HepG2 (cell line): ENCODE results near the gene ARHGEF10L. TPM values are rescaled to one million over a fixed set of nuclear protein-coding genes. Genes with fewer than 3 reads are reported as not detected.

ENCODE experiments used
- ATAC-seq: fragments of 200-7000 bp; cut with Tn5 transposase; 3 replicates; pipeline ENCODE4 v1.9.1; 2020; ENCODE audit warnings: mild to moderate bottlenecking, moderate library complexity
- BruUV-seq: library from RNA; stranded (reverse); fragments of 400-500 nt; replicated peaks from 2 replicates; lab custom pipeline; 2021; lab: Mats Ljungman, UMichigan
- CTCF ChIA-PET: fragments of 300-600 bp; formaldehyde crosslinking; extraction: SDS; loops from one replicate; lab custom pipeline; 2021; ENCODE audit warnings: low total read pairs, inconsistent platforms, low intra/inter-chr PET ratio; lab: Yijun Ruan, JAX
- POLR2A ChIA-PET: fragments of 350-600 bp; sonication (Branson Sonifier 250); formaldehyde crosslinking; loops from one replicate; lab custom pipeline; 2020; ENCODE audit warnings: antibody characterized with exemption, inconsistent platforms; lab: Yijun Ruan, JAX
- DNase-seq: peaks from one replicate; pipeline ENCODE4 v3.0.0-alpha.2; 2015; ENCODE audit warnings: low spot score
- FAIRE-seq: peaks from 3 replicates; lab custom pipeline; 2011; peaks lifted over from hg19 to GRCh38; lab: Jason Lieb, UNC
- H2AFZ ChIP-seq: one replicate; pipeline ENCODE4 v1.6.1; 2011; ENCODE audit warnings: low read length, inconsistent platforms
- H3K27ac ChIP-seq: fragments of 300-600 bp; 3 replicates; pipeline ENCODE4 v1.8.0; 2011; ENCODE audit warnings: mixed run types, mild to moderate bottlenecking, mixed read lengths, low read length, inconsistent platforms; ENCODE audit not compliant: insufficient read depth; ENCODE audit errors: extremely low read length
- H3K27me3 ChIP-seq, 2 experiments: fragments of 200-600 bp in 1 of 2; 2 replicates in 1 of 2; 3 replicates in 1 of 2; pipeline versions ENCODE4 v1.6.0 to v1.8.0; 2011; ENCODE audit warnings: low read length in 2 of 2, mild to moderate bottlenecking in 2 of 2, moderate library complexity in 2 of 2, inconsistent platforms in 1 of 2; ENCODE audit not compliant: insufficient read depth in 2 of 2, control insufficient read depth in 1 of 2
- H3K36me3 ChIP-seq, 2 experiments: fragments of 200-600 bp in 1 of 2; replicated peaks in 1 of 2; 2 replicates in 1 of 2; 3 replicates in 1 of 2; pipeline versions ENCODE4 v1.5.1 to v1.8.0; 2011; ENCODE audit warnings: low read length in 2 of 2, inconsistent platforms in 1 of 2; ENCODE audit not compliant: insufficient read depth in 2 of 2, control insufficient read depth in 1 of 2
- H3K4me1 ChIP-seq: 2 replicates; pipeline ENCODE4 v1.5.1; 2012; ENCODE audit warnings: low read length, inconsistent platforms; ENCODE audit not compliant: insufficient read depth
- H3K4me2 ChIP-seq: 2 replicates; pipeline ENCODE4 v1.6.0; 2011; ENCODE audit warnings: low read depth, low read length, inconsistent platforms
- H3K4me3 ChIP-seq, 3 experiments: fragments of 200-600 bp in 1 of 3; sonication (generic), shearing (Covaris generic) in 1 of 3; replicated peaks in 1 of 3; 2 replicates each; pipeline ENCODE4 v1.5.1; 2011 to 2016; ENCODE audit warnings: low read length in 3 of 3, inconsistent platforms in 2 of 3, low read depth in 2 of 3, mild to moderate bottlenecking in 2 of 3, control low read depth in 1 of 3, mixed read lengths in 1 of 3; ENCODE audit not compliant: insufficient read depth in 1 of 3
- H3K79me2 ChIP-seq: one replicate; pipeline ENCODE4 v1.6.1; 2011; ENCODE audit warnings: low read length, inconsistent platforms; ENCODE audit not compliant: insufficient read depth
- H3K9ac ChIP-seq: 2 replicates; pipeline ENCODE4 v1.6.0; 2011; ENCODE audit warnings: mild to moderate bottlenecking, low read depth, low read length, inconsistent platforms; ENCODE audit not compliant: insufficient read depth
- H3K9me3 ChIP-seq: 2 replicates; pipeline ENCODE4 v1.5.1; 2012; ENCODE audit warnings: mild to moderate bottlenecking, low read length
- H4K20me1 ChIP-seq: 2 replicates; pipeline ENCODE4 v1.6.0; 2011; ENCODE audit warnings: inconsistent platforms, mild to moderate bottlenecking, low read length, moderate library complexity; ENCODE audit not compliant: insufficient read depth
- CCDC6 ChIP-seq: sonication (generic); formaldehyde crosslinking; IDR thresholded peaks from 2 replicates; pipeline ENCODE4 v1.8.1; 2022; ENCODE audit warnings: mild to moderate bottlenecking, missing genetic modification reagents, moderate library complexity
- EHMT2 ChIP-seq: fragments of 200-600 bp; sonication (generic); IDR thresholded peaks from 2 replicates; pipeline ENCODE4 v1.7.0; 2017; ENCODE audit warnings: antibody characterized with exemption, low read depth, low read length, borderline replicate concordance
- ETV6 ChIP-seq: sonication (generic); formaldehyde crosslinking; conservative IDR thresholded peaks from 2 replicates; pipeline ENCODE4 v1.4.0; 2020; ENCODE audit warnings: missing genetic modification reagents
- HMG20B ChIP-seq: conservative IDR thresholded peaks from 2 replicates; pipeline ENCODE4 v1.6.1; 2016; ENCODE audit warnings: missing genetic modification reagents, missing compliant biosample characterization
- HOXA7 ChIP-seq: sonication (generic); formaldehyde crosslinking; IDR thresholded peaks from 2 replicates; pipeline ENCODE4 v1.8.1; 2022; ENCODE audit warnings: mild to moderate bottlenecking, missing genetic modification reagents, moderate library complexity
- KMT2B ChIP-seq: IDR thresholded peaks from 2 replicates; pipeline ENCODE4 v1.6.1; 2016; ENCODE audit warnings: missing genetic modification reagents, missing compliant biosample characterization
- MED13 ChIP-seq: sonication (generic); formaldehyde crosslinking; IDR thresholded peaks from 2 replicates; pipeline ENCODE4 v1.5.0; 2020; ENCODE audit warnings: missing genetic modification reagents
- WIZ ChIP-seq: sonication (generic); formaldehyde crosslinking; IDR thresholded peaks from 2 replicates; pipeline ENCODE4 v1.5.1; 2020; ENCODE audit warnings: mild to moderate bottlenecking, missing genetic modification reagents
- ZFP36L1 ChIP-seq: sonication (generic); formaldehyde crosslinking; IDR thresholded peaks from 2 replicates; pipeline ENCODE4 v1.8.0; 2022; ENCODE audit warnings: mild to moderate bottlenecking, missing genetic modification reagents, moderate library complexity
- ZMYM2 ChIP-seq: sonication (generic); formaldehyde crosslinking; IDR thresholded peaks from 2 replicates; pipeline ENCODE4 v1.8.0; 2022; ENCODE audit warnings: mild to moderate bottlenecking, missing genetic modification reagents
- ZNF383 ChIP-seq: sonication (generic); formaldehyde crosslinking; IDR thresholded peaks from 2 replicates; pipeline ENCODE4 v1.4.0; 2020; ENCODE audit warnings: missing genetic modification reagents, mild to moderate bottlenecking, borderline replicate concordance
- ZNF552 ChIP-seq: sonication (generic); formaldehyde crosslinking; IDR thresholded peaks from 2 replicates; pipeline ENCODE4 v1.9.0; 2022; ENCODE audit warnings: missing genetic modification reagents, mild to moderate bottlenecking, borderline replicate concordance
- ZNF569 ChIP-seq: sonication (generic); formaldehyde crosslinking; IDR thresholded peaks from 2 replicates; pipeline ENCODE4 v1.5.0; 2020; ENCODE audit warnings: mild to moderate bottlenecking, missing genetic modification reagents, moderate library complexity, borderline replicate concordance
- ZNF775 ChIP-seq: sonication (generic); formaldehyde crosslinking; IDR thresholded peaks from 2 replicates; pipeline ENCODE4 v1.4.0; 2020; ENCODE audit warnings: missing genetic modification reagents, mild to moderate bottlenecking, moderate library complexity, borderline replicate concordance
- ZNF781 ChIP-seq: sonication (generic); formaldehyde crosslinking; IDR thresholded peaks from 2 replicates; pipeline ENCODE4 v1.5.1; 2020; ENCODE audit warnings: borderline replicate concordance, mild to moderate bottlenecking, missing genetic modification reagents; ENCODE audit errors: not compliant biosample characterization
- WGBS: methylation state at CpG from one replicate; pipeline ENCODE4 v1.1.6; 2017; ENCODE audit warnings: low lambda C conversion rate; 5-methylcytosine and 5-hydroxymethylcytosine counted together
- in situ Hi-C: cut with HindIII; loops from 2 replicates; pipeline ENCODE4 v1.10.0; 2017; ENCODE audit warnings: low pct_unique_long_range_greater_than_20kb; ENCODE audit not compliant: extremely low pct_ligation_motif_present
- intact Hi-C: fragments of 100-400 bp; cut with micrococcal nuclease; formaldehyde crosslinking; loops from one replicate; pipeline ENCODE4 v1.10.0; 2022; ENCODE audit not compliant: unreplicated experiment
- polyA plus RNA-seq, 8 experiments: library from polyadenylated mRNA; depleted of rRNA in 3 of 8; stranded (reverse) in 7 of 8; unstranded in 1 of 8; fragments of >200 nt; fragmentation: Illumina TruSeq in 4 of 8; extraction: Trizol in 4 of 8; gene quantifications; 2 replicates each; pipeline versions ENCODE4 v1.2.1 to v1.2.3, GENCODE V29; 2011 to 2016; ENCODE audit warnings: low read depth in 4 of 8, missing spikeins in 1 of 8, mixed read lengths in 1 of 8; ENCODE audit not compliant: insufficient read depth in 1 of 8
- total RNA-seq, 5 experiments: library from RNA; depleted of rRNA; stranded (reverse); fragments of >200 nt; fragmentation: Illumina TruSeq; extraction: Trizol; gene quantifications; 2 replicates each; pipeline ENCODE4 v1.2.3, GENCODE V29; 2016; ENCODE audit warnings: low read depth in 1 of 5

The ARHGEF10L gene
- total and polyA plus RNA-seq, 2 of the 13 experiments (the other 11 are each of a cell fraction or from before 2014, with no cell fraction given): 46.5 to 78.3 TPM

DNA sequence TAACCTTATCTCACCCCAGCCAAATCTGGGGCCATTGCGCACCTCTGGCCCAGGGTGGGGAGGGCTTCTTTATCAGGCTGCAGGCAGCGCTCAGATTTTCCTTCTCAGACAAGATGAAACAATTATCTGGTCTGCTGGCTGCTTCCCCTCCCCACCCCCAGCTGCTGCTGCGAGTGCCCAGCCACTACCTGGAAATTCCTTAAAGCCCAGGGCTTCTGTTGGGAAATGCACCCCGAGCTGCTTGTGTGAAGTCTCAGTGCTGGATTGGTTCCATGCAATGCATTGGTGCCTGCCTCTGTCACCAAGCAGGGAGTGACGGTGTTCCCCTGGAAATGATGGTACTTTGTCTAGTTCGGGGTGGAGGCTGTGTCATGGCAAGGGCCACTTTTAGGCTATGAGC lies 197.1 kb downstream of the ARHGEF10L start:
- no peak for ATAC-seq
- POLR2A ChIA-PET: no interaction called here
- CTCF ChIA-PET: no interaction called here

GRCh38 chr1:17739050-17739449 lies 199.6 kb downstream of the ARHGEF10L start:
- TF ChIP-seq EHMT2: no peak
- no peak for TF ChIP-seq ZNF569 (CRISPR knock-in tag)
- TF ChIP-seq ZMYM2 (CRISPR knock-in tag): no peak
- TF ChIP-seq ZNF552 (CRISPR knock-in tag): no peak
- TF ChIP-seq ZNF775 (CRISPR knock-in tag): no peak
- TF ChIP-seq ETV6 (CRISPR knock-in tag): no peak
- DNase-seq (no peak), ATAC-seq (no peak), FAIRE-seq (no peak)
- H3K9me3 ChIP-seq: no peaks in the 10 kb centered on the region
- peaks cover 8 to 37% of the 10 kb centered on the region in 2 experiments for H3K27me3 ChIP-seq
- no peak overlapping the region for H2AFZ ChIP-seq
- no TSS peak for BruUV-seq
- intact Hi-C loops: no loop called here
- H3K9ac ChIP-seq: no peak overlapping the region
- POLR2A ChIA-PET: no interaction called here
- H3K27ac ChIP-seq: no peak overlapping the region
- H3K4me2 ChIP-seq: no peak overlapping the region
- H3K36me3 ChIP-seq: no peaks in the 10 kb centered on the region
- no peak overlapping the region for H3K4me3 ChIP-seq
- H3K79me2 ChIP-seq: no peaks in the 10 kb centered on the region
- no peaks in the 10 kb centered on the region for H3K4me1 ChIP-seq
- no peaks in the 10 kb centered on the region for H4K20me1 ChIP-seq
- CTCF ChIA-PET: no interaction called here
- in situ Hi-C loops: no loop called here

More for the DNA sequence above, 197.1 kb downstream of the ARHGEF10L start:
- FAIRE-seq (no peak), DNase-seq (no peak)
- Histone ChIP-seq H3K4me2 (no peak overlapping the region), H3K9me3 (no peaks in the 10 kb centered on the region), H2AFZ (no peak overlapping the region), H3K4me1 (no peaks in the 10 kb centered on the region), H3K9ac (no peak overlapping the region), H3K4me3 (no peak overlapping the region), H3K27me3 (peaks cover 4 to 40% of the 10 kb centered on the region in 2 experiments), H3K36me3 (no peaks in the 10 kb centered on the region), H4K20me1 (0 out of 2 replicates have a peak, but pooled peaks cover 2% of the 10 kb centered on the region), H3K79me2 (no peaks in the 10 kb centered on the region), H3K27ac (no peak overlapping the region)
- in situ Hi-C loops: no loop called here
- TF ChIP-seq HOXA7 (no peak), KMT2B (CRISPR knock-in tag) (no peak), MED13 (CRISPR knock-in tag) (no peak), WIZ (no peak), ZFP36L1 (no peak), CCDC6 (CRISPR knock-in tag) (no peak), ZNF383 (CRISPR knock-in tag) (no peak), ZNF781 (CRISPR knock-in tag) (no peak), HMG20B (CRISPR knock-in tag) (no peak)
- BruUV-seq: no TSS peak
- intact Hi-C loops: no loop called here
- WGBS: 28% methylated on average over 5 of the region's 6 CpGs
